Activated naive CD4-positive, alpha-beta T cell treated with anti-CD3 and anti-CD28 coated beads, Interleukin-2, amount 50 U/mL, for 24 hours (primary cell): ENCODE data around the gene ERAP2.
"Not testable (repeated sequence)": the region's sequence is repeated elsewhere in the genome, so short reads cannot be mapped to it uniquely, and the experiment has no call there.

Experiments
- H3K27ac Mint-ChIP-seq: one replicate; pipeline ENCODE4 v1.8.0; 2021; ENCODE audit warnings: mild to moderate bottlenecking, mixed read lengths
- H3K27me3 Mint-ChIP-seq: one replicate; pipeline ENCODE4 v1.8.0; 2021; ENCODE audit warnings: mixed read lengths
- H3K36me3 Mint-ChIP-seq: one replicate; pipeline ENCODE4 v1.8.0; 2021; ENCODE audit warnings: mixed read lengths
- H3K4me1 Mint-ChIP-seq: one replicate; pipeline ENCODE4 v1.8.0; 2021; ENCODE audit warnings: mixed read lengths
- H3K4me3 Mint-ChIP-seq: one replicate; pipeline ENCODE4 v1.8.0; 2021; ENCODE audit warnings: mild to moderate bottlenecking, mixed read lengths
- H3K9me3 Mint-ChIP-seq: one replicate; pipeline ENCODE4 v1.8.0; 2021; ENCODE audit warnings: mixed read lengths

ERAP2 gene

GRCh38 chr5:96876292-96876850, at the start of gene ERAP2:
ERAP2 (plus strand) TSS chr5:96876500; CDS start chr5:96879686, 3,186 bp downstream.
- no peaks in the 10 kb centered on the region for H3K9me3 Mint-ChIP-seq
- peak within 1 kb of the TSS; percentile 94 for H3K27ac Mint-ChIP-seq
- no peaks in the 10 kb centered on the region for H3K27me3 Mint-ChIP-seq
- H3K4me1 Mint-ChIP-seq, result peaks cover 68% of the 10 kb centered on the region
- peak within 1 kb of the TSS; percentile 99 for H3K4me3 Mint-ChIP-seq
- peaks cover 15% of the 10 kb centered on the region for H3K36me3 Mint-ChIP-seq

- Mint-ChIP-seq H3K4me1 (peaks cover 10% of the 10 kb centered on the region), H3K27me3 (no peaks in the 10 kb centered on the region), H3K4me3 (no peak overlapping the region), H3K27ac (no peak overlapping the region), H3K9me3 (no peaks in the 10 kb centered on the region), H3K36me3 (no peaks in the 10 kb centered on the region)
Measured at GRCh38 chr5:96829297-96829696, 47.0 kb upstream of the ERAP2 start.

GRCh38 chr5:96834016-96834415, 42.3 kb upstream of the ERAP2 start:
- Mint-ChIP-seq H3K27me3 (no peaks in the 10 kb centered on the region), H3K9me3 (no peaks in the 10 kb centered on the region), H3K36me3 (no peaks in the 10 kb centered on the region), H3K4me1 (peaks cover 8% of the 10 kb centered on the region), H3K4me3 (no peak overlapping the region), H3K27ac (no peak overlapping the region)

GRCh38 chr5:96835791-96836191, 40.5 kb upstream of the ERAP2 start:
- no peaks in the 10 kb centered on the region for H3K27me3 Mint-ChIP-seq
- no peak overlapping the region for H3K27ac Mint-ChIP-seq
- peaks cover 11% of the 10 kb centered on the region for H3K4me1 Mint-ChIP-seq
- H3K36me3 Mint-ChIP-seq, result no peaks in the 10 kb centered on the region
- H3K9me3 Mint-ChIP-seq, result no peaks in the 10 kb centered on the region
- H3K4me3 Mint-ChIP-seq, result no peak overlapping the region

- Mint-ChIP-seq H3K4me1 (peaks cover 9% of the 10 kb centered on the region), H3K27me3 (no peaks in the 10 kb centered on the region)
Measured at GRCh38 chr5:96836817-96837216, 39.5 kb upstream of the ERAP2 start.

GRCh38 chr5:96837303-96837702, 39.0 kb upstream of the ERAP2 start:
- no peaks in the 10 kb centered on the region for H3K36me3 Mint-ChIP-seq
- H3K9me3 Mint-ChIP-seq, result no peaks in the 10 kb centered on the region
- H3K27me3 Mint-ChIP-seq, result no peaks in the 10 kb centered on the region
- H3K27ac Mint-ChIP-seq, result no peak overlapping the region
- peaks cover 9% of the 10 kb centered on the region for H3K4me1 Mint-ChIP-seq
- no peak overlapping the region for H3K4me3 Mint-ChIP-seq

More at GRCh38 chr5:96836817-96837216, 39.5 kb upstream of the ERAP2 start:
- Mint-ChIP-seq H3K27ac (no peak overlapping the region), H3K9me3 (no peaks in the 10 kb centered on the region), H3K36me3 (no peaks in the 10 kb centered on the region), H3K4me3 (no peak overlapping the region)

GRCh38 chr5:96838201-96839070, 37.9 kb upstream of the ERAP2 start:
- Mint-ChIP-seq H3K27ac (no peak overlapping the region), H3K9me3 (no peaks in the 10 kb centered on the region), H3K36me3 (no peaks in the 10 kb centered on the region), H3K27me3 (no peaks in the 10 kb centered on the region), H3K4me3 (no peak overlapping the region), H3K4me1 (peaks cover 18% of the 10 kb centered on the region)

- no peak overlapping the region for H3K27ac Mint-ChIP-seq
- no peak overlapping the region for H3K4me3 Mint-ChIP-seq
- peaks cover 24% of the 10 kb centered on the region for H3K4me1 Mint-ChIP-seq
- no peaks in the 10 kb centered on the region for H3K9me3 Mint-ChIP-seq
- no peaks in the 10 kb centered on the region for H3K36me3 Mint-ChIP-seq
- H3K27me3 Mint-ChIP-seq, result no peaks in the 10 kb centered on the region
Measured at GRCh38 chr5:96839071-96839592, 37.2 kb upstream of the ERAP2 start.

- not testable (repeated sequence) for H3K36me3 Mint-ChIP-seq, H3K4me3 Mint-ChIP-seq, H3K27ac Mint-ChIP-seq, H3K9me3 Mint-ChIP-seq, H3K27me3 Mint-ChIP-seq
- peaks cover 20% of the 10 kb centered on the region for H3K4me1 Mint-ChIP-seq
Measured at GRCh38 chr5:96841931-96842330, 34.4 kb upstream of the ERAP2 start.

- no peaks in the 10 kb centered on the region for H3K9me3 Mint-ChIP-seq
- H3K4me3 Mint-ChIP-seq, result no peak overlapping the region
- no peak overlapping the region for H3K27ac Mint-ChIP-seq
- H3K4me1 Mint-ChIP-seq, result peaks cover 20% of the 10 kb centered on the region
- no peaks in the 10 kb centered on the region for H3K27me3 Mint-ChIP-seq
- H3K36me3 Mint-ChIP-seq, result no peaks in the 10 kb centered on the region
Measured at GRCh38 chr5:96843140-96843539, 33.2 kb upstream of the ERAP2 start.

GRCh38 chr5:96844481-96844990, 31.8 kb upstream of the ERAP2 start:
- Mint-ChIP-seq H3K27me3 (no peaks in the 10 kb centered on the region), H3K4me1 (peaks cover 19% of the 10 kb centered on the region), H3K4me3 (no peak overlapping the region), H3K27ac (no peak overlapping the region), H3K36me3 (no peaks in the 10 kb centered on the region), H3K9me3 (no peaks in the 10 kb centered on the region)

- peaks cover 4% of the 10 kb centered on the region for H3K4me1 Mint-ChIP-seq
- H3K36me3 Mint-ChIP-seq, result no peaks in the 10 kb centered on the region
- peak overlapping the region; percentile 66 for H3K27ac Mint-ChIP-seq
- no peak overlapping the region for H3K4me3 Mint-ChIP-seq
- H3K9me3 Mint-ChIP-seq, result no peaks in the 10 kb centered on the region
- no peaks in the 10 kb centered on the region for H3K27me3 Mint-ChIP-seq
Measured at GRCh38 chr5:96851312-96852062, 24.8 kb upstream of the ERAP2 start.

GRCh38 chr5:96852759-96853158, 23.5 kb upstream of the ERAP2 start:
- Mint-ChIP-seq H3K36me3 (no peaks in the 10 kb centered on the region), H3K4me3 (no peak overlapping the region), H3K27ac (no peak overlapping the region), H3K27me3 (no peaks in the 10 kb centered on the region), H3K4me1 (peaks cover 4% of the 10 kb centered on the region), H3K9me3 (no peaks in the 10 kb centered on the region)

GRCh38 chr5:96854067-96854466, 22.2 kb upstream of the ERAP2 start:
- no peaks in the 10 kb centered on the region for H3K27me3 Mint-ChIP-seq
- H3K4me3 Mint-ChIP-seq, result no peak overlapping the region
- H3K36me3 Mint-ChIP-seq, result no peaks in the 10 kb centered on the region
- H3K27ac Mint-ChIP-seq, result no peak overlapping the region
- H3K4me1 Mint-ChIP-seq, result peaks cover 4% of the 10 kb centered on the region
- H3K9me3 Mint-ChIP-seq, result no peaks in the 10 kb centered on the region

GRCh38 chr5:96855031-96855872, 21.0 kb upstream of the ERAP2 start:
- Mint-ChIP-seq H3K27ac (no peak overlapping the region), H3K4me1 (peaks cover 4% of the 10 kb centered on the region), H3K27me3 (no peaks in the 10 kb centered on the region), H3K36me3 (no peaks in the 10 kb centered on the region), H3K4me3 (no peak overlapping the region), H3K9me3 (no peaks in the 10 kb centered on the region)
